Hepatocyte (in vitro differentiated cells): ENCODE measurements around the gene RPP40.

Experiments
- EZH2 ChIP-seq: fragments of 200-600 bp; sonication (generic); IDR thresholded peaks from 2 replicates; pipeline ENCODE4 v1.6.1; 2016; ENCODE audit warnings: antibody characterized with exemption, mild to moderate bottlenecking, borderline replicate concordance
- EZH2phosphoT487 ChIP-seq: fragments of 200-600 bp; sonication (generic); IDR thresholded peaks from one replicate; pipeline ENCODE4 v1.6.1; 2018; ENCODE audit warnings: antibody characterized with exemption, mild to moderate bottlenecking, low read depth, moderate library complexity; ENCODE audit not compliant: unreplicated experiment, severe bottlenecking

- TF ChIP-seq EZH2phosphoT487 (no peak), EZH2 (no peak)
Observed at GRCh38 chr6:5034736-5035135, 30.9 kb upstream of the RPP40 start.
